NOMO-1 treated with dmso at 0.1 percent for 144 hours (cell line): ENCODE data around the gene ATP8A1.

Experiments
- DNase-seq: peaks from one replicate; lab custom pipeline; 2025; ENCODE audit not compliant: unreplicated experiment; lab: John Stamatoyannopoulos, UW

ATP8A1 gene

DNA sequence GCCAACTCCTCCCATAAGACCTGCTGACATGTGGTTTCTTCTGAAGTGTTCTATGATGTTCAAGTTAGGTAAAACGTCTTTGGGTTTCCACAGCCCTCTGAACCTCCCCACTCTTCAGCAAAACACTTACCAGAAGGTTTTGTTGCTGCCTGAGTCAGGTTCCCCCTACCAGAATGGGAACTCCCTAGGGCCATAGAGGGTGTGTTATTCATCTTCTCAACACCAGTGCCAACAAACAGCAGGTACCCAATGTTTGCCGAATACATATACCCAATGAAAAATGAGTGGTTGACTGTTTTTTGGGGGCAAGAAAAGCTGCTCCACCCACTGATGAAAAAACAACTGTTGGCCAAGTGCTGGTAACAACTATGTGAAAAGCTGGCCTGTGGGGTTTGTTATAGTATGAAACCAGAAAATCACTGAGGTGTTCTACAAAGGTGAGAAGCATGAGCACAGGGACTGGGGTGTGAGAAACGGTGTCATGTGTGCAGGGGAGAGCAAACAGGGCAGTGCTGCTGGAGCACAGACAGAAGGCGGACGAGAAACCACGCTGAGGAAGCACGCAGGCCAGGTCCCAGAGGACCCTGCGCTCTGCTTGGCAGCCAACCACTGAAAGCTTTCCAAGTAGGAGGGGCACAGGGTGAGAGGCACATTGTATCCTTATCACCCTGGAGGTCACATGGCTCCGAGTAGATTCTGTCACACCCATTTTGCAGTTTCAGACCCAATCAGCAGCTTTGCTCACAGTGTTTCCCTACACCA lies 28.8 kb downstream of the ATP8A1 start:
- DNase-seq: no peak

DNA sequence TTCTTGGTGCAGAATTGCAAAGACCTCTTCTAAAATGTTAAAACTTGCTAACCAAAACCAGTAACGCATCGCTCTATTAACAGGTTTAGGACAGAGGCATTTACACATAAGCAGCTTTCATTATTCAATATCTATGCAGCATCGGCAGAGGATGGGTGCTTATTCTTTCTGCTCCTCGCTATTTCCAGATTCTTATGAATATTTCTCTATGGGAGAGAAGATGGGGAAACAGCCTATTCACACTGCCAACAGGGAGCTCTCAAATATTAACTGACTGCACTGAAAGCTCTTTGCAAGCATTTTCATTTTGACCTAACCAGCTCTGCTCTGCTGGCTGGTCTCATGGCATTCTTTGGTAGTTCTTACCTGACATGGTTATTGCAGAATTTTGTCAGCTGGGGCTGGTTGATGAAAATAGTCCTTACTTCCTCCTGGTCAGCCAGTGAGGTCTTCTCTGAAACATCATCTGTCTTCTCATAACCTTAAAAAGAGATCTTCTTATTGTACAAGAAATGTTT lies 30.2 kb downstream of the ATP8A1 start:
- DNase-seq: no peak

DNA sequence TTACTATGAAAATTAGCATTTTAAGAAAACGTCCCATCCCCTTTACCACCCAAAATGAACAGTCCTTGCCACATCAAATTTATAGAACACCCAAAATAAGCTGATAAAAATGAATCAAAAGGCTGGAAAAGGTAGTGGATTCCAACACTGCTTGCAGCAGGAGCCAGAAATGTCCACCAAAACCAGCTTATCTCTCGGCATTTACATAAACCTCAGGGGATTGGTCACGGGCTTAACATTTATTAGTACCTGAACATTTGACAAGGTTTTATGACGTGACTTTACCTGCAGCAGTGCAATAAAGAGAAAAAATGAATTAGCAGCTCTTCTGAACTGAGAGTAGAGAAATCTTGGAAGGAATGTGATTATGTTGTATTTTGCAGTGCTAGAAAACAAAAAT lies 31.6 kb downstream of the ATP8A1 start:
- DNase-seq: no peak

DNA sequence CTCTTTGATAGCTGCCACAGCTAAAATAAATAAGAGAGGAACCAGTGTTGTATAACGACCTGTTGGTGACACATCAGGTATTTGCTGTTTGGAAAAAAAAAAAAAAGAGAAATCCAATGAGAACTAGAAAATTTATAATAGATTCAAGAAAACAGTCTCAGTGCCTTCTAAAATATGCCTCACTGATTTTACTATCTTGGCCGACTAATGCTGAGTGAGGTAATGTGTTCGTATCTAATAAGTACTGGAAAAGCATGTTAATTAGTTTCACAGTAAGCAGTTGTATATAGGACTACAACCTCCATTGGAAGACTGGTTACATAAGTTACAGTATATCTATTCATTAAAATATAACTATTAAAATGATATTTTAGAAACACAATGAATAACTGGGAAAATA lies 32.4 kb downstream of the ATP8A1 start:
- DNase-seq: no peak

DNA sequence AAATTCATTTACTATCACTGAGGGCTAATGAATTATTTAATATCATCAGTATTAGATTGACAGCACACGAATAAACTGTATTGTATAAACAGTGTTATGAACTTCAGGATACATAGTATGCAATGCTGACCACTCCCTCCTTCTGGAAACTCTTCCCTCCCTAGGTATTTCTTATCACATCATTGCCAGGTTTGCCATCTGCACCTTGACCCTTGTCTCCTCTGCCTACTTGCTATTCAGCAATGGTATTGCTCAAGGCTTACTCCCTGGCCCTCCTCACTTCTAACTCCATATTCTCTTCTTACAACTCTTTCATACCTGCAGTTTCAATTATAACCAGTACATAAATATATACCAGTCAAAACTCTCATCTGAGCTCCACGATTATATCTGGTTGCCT lies 38.9 kb downstream of the ATP8A1 start:
- DNase-seq: no peak

DNA sequence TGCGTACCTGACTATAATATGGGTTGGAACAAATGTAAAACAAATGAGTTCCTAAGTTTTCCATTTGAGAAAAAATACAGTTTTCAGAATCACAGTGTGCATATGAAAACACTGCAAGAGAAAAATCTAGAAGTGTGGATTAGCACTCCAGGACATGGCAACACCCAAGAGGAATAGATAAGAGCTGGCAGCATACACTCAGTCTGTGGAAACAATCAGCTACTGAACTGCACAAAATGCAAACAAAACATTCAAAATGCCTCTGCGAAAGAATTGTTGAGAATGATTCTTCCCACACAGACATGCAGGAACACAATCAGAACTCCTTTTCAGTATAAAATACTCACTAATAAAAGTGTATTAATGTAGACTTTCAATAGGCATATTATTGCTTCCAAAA lies 39.9 kb downstream of the ATP8A1 start:
- no peak for DNase-seq

DNA sequence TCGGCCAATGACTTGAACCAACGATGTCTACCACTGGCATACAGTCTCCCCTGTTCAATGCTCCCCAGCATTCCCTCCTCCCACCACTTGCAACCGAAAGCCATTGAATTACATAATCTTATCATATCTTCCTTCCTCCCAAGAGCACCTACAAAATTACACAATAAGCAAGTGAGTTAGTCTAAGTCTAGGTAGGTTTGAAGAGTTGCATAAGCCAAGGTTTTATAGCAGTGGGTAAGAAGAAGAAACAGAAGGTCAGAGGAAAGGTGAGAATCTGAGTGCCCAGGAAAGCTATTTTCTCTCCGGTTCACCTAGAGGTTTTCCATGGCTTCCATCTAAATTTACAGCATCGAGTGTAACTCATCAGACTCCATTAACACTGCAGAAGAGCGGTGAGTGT lies 40.3 kb downstream of the ATP8A1 start:
- no peak for DNase-seq

DNA sequence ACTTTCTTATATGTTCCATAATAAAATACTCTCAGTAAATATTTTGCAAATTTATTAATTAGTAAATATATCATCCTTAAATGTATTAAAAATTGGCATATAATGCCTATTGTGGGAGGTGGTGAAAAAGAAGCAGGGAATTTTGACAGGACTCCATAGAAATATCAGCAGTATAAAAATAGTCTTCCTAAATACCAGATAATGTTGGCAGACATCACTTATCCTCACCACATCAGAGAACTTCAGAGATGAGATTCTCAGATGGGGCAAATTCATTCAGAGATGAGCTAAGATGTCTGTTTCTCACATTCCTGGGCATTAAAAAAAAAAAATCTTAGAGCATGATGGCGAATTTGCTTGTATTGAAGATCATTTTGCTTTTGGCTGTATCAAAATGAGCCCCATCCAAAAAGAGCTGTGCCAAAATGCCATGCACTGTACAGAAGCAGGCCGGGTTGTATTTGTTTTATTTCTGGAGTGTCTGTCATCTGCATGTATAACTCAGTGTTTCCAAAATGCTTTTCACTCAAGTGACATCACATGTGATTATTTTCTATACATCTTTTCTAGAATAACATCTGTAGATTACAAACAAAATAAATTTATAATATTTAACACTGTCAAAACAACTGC lies 41.7 kb downstream of the ATP8A1 start:
- DNase-seq: no peak

DNA sequence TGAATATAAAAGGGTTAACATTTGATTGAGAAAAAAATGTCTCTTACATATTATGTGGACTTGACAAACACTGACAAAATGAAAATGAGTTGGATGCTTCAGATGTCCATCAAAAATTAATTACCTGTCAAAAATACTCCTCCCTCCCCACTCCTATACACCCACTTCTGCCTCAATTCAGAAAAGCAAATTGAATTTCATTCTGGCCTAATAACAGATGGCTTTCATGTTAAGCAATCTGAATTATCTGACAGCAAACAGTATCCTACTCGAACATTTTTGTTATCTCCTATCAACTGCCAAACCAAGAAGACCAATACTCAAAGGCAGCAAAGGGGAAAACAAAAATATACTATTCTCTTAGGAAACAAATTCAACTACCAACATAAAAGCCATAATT lies 44.0 kb downstream of the ATP8A1 start:
- DNase-seq: no peak

DNA sequence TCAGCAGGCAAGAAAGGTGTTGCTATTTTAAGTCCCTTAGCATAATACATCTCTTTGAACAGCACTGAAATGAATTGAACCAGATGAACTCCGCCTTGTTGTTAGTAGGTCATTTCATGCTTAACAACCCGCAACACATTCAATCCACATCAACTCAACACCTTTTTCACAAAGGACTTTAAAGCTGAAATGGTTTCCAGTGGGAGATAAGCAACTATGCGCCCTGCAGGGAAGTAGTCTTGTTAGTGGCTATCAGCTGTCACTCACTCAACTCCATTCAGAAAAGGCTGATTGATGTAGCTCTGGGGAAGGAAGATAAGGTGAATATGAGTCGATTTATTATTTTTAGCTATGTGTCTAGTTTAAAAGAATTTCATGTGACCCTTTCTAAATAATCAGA lies 46.0 kb downstream of the ATP8A1 start:
- DNase-seq: no peak

DNA sequence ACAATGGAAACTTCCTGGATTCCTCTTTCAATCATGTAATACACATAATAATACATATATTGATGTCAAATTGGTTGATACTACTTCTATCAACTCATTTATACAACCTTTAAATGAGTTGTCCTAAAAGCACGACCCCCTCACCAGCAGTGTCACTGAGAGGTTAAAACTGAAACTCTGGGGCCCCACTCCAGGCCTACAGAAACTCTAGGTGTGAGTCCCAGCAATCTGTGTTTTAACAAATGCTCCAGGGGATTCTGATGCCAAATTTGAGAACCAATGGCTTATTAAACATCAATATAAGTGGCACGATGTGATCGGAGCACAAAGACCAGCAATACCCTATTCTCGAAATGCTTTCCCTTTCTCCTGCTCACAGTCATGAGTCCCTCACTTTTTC lies 47.9 kb downstream of the ATP8A1 start:
- DNase-seq: no peak

DNA sequence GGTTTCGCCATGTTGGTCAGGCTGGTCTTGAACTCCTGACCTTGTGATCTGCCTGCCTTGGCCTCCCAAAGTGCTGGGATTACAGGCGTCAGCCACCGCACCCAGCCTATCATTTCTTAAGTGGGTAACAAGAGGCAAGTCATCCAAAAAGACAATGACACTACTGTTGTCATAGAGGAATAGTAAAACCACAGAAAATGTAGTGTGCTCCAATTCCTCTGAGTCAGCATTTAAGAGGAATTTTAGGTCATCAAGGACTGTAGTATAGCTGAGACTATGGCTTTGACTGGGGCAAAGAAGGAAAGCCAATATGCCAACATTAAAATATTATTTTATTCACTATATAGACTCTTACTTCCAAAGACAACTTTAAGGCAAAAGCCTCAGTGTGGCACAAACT lies 48.4 kb downstream of the ATP8A1 start:
- no peak for DNase-seq

DNA sequence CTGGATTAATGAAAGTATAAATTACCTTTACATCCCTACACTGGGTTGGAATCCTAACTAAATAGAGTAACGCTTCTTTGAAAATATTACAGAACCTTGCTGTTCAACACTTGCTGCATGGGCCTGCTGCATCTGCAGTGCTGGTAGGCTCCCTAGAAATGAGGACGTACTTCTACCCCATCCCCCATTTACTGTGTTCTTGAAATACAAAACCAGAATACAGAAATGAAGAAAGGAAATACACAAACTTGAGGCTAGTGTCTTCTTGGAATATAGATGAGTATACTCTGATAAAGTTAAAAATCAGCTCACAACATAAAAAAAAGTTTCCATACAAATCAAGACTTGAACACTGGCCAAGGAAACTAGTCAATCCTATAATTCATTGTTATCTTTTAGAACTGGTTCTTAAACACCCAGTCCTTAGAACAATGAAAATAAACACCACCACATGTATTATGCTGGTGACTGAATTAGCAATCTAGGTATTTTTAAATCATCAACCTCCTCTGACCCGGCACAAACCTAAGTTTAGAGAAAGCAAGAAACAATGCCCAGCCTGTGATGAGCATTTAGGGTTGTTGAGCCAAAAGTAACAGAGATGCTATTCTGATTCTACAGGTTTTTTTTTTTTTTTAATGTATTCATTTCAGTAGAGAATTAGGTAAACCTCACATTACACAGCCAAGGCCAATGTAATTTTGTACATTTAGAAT lies 49.7 kb downstream of the ATP8A1 start:
- DNase-seq: no peak

DNA sequence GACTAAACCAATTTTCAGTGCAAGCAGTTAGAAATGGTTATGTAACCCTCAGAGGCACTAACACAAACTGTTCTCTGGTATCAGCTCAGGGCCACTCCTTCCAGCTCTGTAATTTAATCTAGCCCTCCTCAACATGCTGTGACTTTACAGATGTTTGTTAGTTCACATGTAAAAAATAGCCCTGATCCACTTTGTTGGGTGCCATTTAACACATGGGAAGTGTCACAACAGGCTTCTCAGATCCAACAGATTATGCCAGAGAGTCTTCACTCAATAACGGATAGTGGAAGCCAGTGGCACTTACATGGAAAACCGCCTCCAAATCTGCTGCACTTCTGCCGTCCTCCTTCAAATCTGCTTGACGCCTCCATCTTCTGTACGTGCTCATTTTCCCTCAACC lies 51.6 kb downstream of the ATP8A1 start:
- no peak for DNase-seq

DNA sequence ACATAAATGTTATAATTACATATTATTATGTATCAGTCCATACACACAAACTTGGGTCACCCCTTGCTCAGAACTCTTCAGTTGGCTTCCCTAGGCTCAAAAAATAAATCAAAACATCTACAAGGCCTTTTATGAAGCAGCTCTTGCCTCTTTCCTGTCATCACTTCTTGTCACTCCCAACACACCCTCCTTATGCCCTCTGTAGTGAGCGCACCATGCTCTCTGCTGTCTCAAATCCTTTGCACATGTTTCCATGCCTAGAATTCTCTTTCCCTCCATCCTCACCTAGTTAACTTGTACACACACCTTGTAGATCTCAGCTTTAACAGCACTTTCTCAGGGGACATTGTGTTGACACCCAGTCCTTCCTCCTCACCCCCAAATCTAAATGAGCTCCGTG lies 53.0 kb downstream of the ATP8A1 start:
- DNase-seq: no peak

DNA sequence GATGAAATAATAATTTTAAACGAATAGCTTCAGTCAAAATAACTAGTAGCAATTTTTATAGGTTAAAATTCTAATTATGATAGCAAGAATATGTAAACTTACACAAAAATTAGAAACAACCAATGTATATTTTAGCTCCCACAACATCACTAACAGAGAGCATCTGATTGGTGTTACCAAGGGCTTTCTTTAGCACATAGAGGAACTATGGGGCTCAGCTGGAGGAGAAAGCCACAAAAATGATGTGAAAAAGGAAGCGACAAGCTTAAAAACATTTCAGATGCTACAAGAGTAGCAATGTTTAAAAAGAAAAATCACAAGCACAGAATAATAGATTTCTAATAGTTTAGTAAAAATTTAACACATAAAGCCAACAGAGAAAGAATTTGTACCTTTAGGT lies 56.3 kb downstream of the ATP8A1 start:
- no peak for DNase-seq

DNA sequence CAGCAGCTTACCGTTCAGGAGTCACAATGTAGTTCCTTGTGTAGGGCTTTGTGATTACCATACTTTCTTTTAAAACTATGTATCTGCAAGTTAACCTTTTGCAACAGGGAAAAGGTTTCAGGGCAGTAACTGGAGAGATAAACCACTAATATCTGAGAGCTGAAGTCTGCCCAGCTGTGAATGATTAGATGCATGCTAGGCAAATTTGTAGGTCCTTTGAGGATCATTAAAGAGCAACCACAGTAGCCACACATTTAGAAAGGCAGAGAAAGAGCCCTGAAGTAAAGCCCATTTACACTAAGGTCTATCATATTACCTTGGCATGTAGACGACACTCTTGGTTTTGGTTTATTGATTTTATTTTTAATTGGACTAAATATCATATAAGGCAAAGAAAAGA lies 60.0 kb downstream of the ATP8A1 start:
- no peak for DNase-seq

DNA sequence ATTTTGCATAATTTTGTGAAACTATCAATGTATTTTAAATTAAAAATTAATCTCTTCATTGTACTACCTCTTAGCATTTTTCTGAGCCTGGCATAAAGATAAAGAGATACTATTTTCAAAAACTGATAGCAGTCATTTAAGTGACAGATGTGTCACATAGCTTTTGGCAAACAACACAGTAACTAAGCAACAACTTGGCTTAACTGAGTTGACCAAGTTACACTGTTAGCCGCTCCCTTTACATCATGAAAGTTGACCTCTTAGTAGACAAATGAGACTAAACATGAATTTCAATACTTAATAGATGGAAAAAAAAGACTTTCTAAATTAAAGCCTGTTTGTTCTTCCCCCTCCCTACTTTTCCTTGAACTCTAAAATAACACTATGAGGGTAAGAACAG lies 62.0 kb downstream of the ATP8A1 start:
- DNase-seq: no peak

DNA sequence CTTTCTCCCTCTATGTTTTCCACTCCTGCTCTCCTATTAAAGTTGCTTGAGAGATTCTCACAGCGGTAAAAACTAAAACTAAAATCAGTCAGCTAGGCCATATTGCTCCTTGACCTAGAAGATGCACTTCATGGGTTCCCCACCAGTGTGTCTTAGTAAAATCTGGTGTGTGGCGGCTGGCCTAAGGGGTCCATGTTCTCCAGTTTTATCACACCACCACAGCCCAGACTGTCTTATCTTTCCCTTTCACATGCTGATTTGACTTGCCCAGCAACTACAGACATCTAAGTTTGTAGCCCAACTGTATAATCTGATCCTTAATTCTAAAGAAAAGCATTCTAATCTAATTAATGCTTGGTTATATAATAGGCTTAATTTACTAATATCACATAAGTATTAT lies 68.0 kb downstream of the ATP8A1 start:
- DNase-seq: no peak

DNA sequence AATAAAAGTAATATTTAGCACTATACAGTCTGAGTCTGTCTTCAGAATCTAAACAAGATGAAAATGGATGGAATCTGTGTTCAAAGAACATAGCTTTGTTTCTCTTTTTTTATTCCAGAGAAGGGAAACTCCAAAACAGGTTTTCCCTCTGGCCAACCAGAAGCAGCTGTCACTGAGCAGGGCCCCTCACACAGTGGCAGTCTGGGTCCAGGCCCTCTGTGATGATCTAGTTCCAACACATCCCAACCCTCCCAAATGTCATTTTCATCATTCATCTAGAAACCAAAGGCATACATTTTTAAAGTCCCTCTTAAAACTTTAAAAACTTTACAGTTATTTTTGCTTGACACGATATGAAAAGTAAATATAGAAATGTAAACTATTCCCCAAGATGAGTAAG lies 70.1 kb downstream of the ATP8A1 start:
- DNase-seq: no peak

DNA sequence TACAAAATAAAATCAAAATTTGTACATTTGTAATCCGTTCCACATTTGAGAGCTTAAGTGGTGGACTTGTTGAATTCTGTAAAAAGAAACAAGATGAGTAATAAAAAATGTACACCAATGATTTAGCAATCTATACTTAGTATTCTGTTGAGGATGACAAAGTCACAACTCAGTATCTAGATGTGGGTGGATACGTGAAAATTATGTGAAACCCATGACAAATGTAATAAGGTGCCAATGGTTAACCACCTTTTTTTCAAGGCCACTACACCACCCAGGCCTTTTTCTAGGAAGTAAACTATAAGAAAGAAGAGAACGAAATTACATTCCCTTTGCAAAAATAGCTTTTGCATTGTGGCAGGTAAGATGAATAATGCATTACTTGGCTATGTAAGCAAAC lies 77.0 kb downstream of the ATP8A1 start:
- DNase-seq: no peak

DNA sequence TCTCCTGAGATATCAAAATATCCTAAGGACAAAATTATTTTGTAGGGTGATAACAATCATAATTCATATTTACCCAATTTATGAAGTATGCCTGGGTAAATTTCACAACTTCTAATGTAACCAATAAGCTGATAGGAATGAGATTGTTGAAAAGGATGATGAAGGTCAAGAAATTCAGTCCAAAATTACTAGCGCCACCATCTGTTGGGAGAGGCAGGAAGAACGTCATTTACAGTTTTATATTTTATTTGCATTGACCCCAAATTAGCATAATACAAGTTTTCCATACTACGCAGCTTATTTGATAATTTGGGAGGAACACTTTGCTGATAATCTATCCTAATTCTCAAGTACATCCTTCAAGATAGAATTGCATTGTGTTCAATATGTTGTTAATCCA lies 78.7 kb downstream of the ATP8A1 start:
- DNase-seq: no peak
